HL-60 (cell line): ENCODE data around the gene DZIP1.

Experiments
- CTCF ChIP-seq: IDR thresholded peaks from one replicate; pipeline ENCODE4 v1.5.1; 2011; ENCODE audit warnings: low read length, control low read depth, inconsistent platforms; ENCODE audit not compliant: insufficient read depth
- GABPA ChIP-seq: IDR thresholded peaks from 2 replicates; pipeline ENCODE4 v1.6.1; 2012; ENCODE audit warnings: low read depth
- POLR2AphosphoS5 ChIP-seq: IDR thresholded peaks from 2 replicates; pipeline ENCODE4 v1.6.1; 2012; ENCODE audit warnings: low read depth
- REST ChIP-seq: IDR thresholded peaks from 2 replicates; pipeline ENCODE4 v1.6.1; 2012; ENCODE audit warnings: low read depth; ENCODE audit not compliant: insufficient replicate concordance
- SPI1 ChIP-seq: IDR thresholded peaks from 2 replicates; pipeline ENCODE4 v1.6.1; 2012; ENCODE audit warnings: low read depth, mild to moderate bottlenecking, borderline replicate concordance

GRCh38 chr13:95593462-95593861 is 51.0 kb downstream of the DZIP1 start:
- no peak for TF ChIP-seq CTCF
- TF ChIP-seq POLR2AphosphoS5 = no peak
- TF ChIP-seq REST = no peak
- TF ChIP-seq GABPA = no peak
- TF ChIP-seq SPI1 = no peak
